ENCODE data around the gene GLP2R.

Gene GLP2R

DNA sequence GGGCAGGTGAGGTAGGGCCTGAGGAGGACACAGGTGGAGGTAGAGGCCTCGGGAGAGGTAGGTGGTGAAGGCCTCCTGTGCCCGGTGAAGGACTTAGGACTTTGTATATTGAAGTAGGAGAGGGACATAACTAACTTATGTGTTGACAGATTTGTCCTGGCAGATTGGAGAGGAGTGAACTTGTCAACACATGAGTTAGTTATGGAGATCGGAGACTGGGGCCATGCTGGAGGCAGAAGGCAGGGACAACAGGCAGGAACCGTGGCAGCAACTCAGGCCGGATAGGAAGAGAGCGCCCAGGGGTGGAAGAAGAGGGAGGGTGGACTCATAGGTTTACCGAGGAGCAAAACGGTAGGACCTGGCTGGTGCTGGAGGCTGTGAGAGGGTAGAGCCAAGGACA lies 18.4 kb downstream of the GLP2R start:
- Histone ChIP-seq H3K36me3 (ENCODE audit: low read depth) (no peaks in the 10 kb centered on the region), H3K27me3 (ENCODE audit: insufficient read depth, poor library complexity, severe bottlenecking) (no peaks in the 10 kb centered on the region), H3K4me3 (ENCODE audit: severe bottlenecking) (no peak overlapping the region), H3K4me1 (ENCODE audit: insufficient read depth, poor library complexity, severe bottlenecking) (no peaks in the 10 kb centered on the region), H3K9me3 (ENCODE audit: severe bottlenecking) (no peaks in the 10 kb centered on the region), H3K27ac (ENCODE audit: poor library complexity, severe bottlenecking) (no peak overlapping the region)
- TF ChIP-seq, protein P1, sequence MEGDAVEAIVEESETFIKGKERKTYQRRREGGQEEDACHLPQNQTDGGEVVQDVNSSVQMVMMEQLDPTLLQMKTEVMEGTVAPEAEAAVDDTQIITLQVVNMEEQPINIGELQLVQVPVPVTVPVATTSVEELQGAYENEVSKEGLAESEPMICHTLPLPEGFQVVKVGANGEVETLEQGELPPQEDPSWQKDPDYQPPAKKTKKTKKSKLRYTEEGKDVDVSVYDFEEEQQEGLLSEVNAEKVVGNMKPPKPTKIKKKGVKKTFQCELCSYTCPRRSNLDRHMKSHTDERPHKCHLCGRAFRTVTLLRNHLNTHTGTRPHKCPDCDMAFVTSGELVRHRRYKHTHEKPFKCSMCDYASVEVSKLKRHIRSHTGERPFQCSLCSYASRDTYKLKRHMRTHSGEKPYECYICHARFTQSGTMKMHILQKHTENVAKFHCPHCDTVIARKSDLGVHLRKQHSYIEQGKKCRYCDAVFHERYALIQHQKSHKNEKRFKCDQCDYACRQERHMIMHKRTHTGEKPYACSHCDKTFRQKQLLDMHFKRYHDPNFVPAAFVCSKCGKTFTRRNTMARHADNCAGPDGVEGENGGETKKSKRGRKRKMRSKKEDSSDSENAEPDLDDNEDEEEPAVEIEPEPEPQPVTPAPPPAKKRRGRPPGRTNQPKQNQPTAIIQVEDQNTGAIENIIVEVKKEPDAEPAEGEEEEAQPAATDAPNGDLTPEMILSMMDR (IDR thresholded peaks at IDR 0.05; ENCODE audit: poor library complexity, severe bottlenecking) = no peak
- DNase-seq (ENCODE audit: low spot score) (no peak), ATAC-seq (ENCODE audit: low read depth) (no peak)

DNA sequence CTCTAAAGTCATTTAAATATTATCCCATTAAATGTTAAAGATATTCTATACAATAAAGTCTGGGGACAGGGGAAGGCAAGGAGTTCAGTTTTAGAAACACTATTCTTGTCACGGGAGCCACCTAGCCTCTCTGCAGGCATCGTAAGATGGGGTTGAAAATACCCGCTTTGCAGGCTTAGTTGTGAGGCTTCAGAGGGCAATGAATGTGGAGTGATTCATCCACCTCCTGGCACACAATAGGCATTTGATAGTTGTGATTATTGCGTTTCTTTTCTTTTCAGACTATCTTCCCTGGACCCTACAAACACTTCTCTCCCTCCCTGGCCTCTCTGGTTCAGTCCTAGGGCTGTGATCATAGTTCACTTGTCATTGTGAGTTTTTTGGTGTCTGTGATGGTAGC lies 19.6 kb downstream of the GLP2R start:
- TF ChIP-seq, protein P1 (IDR thresholded peaks at IDR 0.05; ENCODE audit: poor library complexity, severe bottlenecking) = no peak
- no peak for ATAC-seq (ENCODE audit: low read depth)

DNA sequence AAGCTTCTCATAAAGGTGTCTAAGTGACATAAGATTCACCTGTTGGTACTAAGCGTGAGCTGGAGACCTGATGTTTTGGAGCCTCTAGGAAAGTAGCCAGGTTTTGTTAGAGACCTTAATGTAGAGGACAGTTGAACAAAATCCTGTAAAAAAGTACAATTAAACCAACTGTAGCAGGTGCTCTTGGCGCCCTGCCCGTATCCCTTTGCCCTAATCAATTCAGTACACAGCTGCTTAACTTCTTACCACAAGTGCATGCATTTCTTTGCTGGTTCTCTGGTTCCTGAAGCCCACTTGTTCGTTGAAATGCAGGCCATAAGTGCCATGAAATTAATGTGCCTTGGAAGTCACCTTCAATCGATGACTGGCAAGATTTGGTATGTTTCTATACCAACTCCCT lies 24.4 kb downstream of the GLP2R start:
- H3K27me3 ChIP-seq (ENCODE audit: insufficient read depth, poor library complexity, severe bottlenecking) = no peaks in the 10 kb centered on the region
- ATAC-seq (ENCODE audit: low read depth) = no peak
- TF ChIP-seq, protein P1 (IDR thresholded peaks at IDR 0.05; ENCODE audit: poor library complexity, severe bottlenecking) = no peak
- DNase-seq (ENCODE audit: low spot score) = no peak
- no peaks in the 10 kb centered on the region for H3K4me1 ChIP-seq (ENCODE audit: insufficient read depth, poor library complexity, severe bottlenecking)
- H3K36me3 ChIP-seq (ENCODE audit: low read depth) = no peaks in the 10 kb centered on the region
- no peaks in the 10 kb centered on the region for H3K9me3 ChIP-seq (ENCODE audit: severe bottlenecking)
- no peak overlapping the region for H3K27ac ChIP-seq (ENCODE audit: poor library complexity, severe bottlenecking)
- H3K4me3 ChIP-seq (ENCODE audit: severe bottlenecking) = no peak overlapping the region

More for the DNA sequence above, 19.6 kb downstream of the GLP2R start:
- Histone ChIP-seq H3K36me3 (ENCODE audit: low read depth) (no peaks in the 10 kb centered on the region), H3K4me1 (ENCODE audit: insufficient read depth, poor library complexity, severe bottlenecking) (no peaks in the 10 kb centered on the region), H3K27me3 (ENCODE audit: insufficient read depth, poor library complexity, severe bottlenecking) (no peaks in the 10 kb centered on the region), H3K27ac (ENCODE audit: poor library complexity, severe bottlenecking) (no peak overlapping the region), H3K4me3 (ENCODE audit: severe bottlenecking) (no peak overlapping the region), H3K9me3 (ENCODE audit: severe bottlenecking) (no peaks in the 10 kb centered on the region)
- no peak for DNase-seq (ENCODE audit: low spot score)

GRCh38 chr17:9854255-9854654 lies 28.5 kb downstream of the GLP2R start:
- ATAC-seq (ENCODE audit: low read depth) = no peak
- TF ChIP-seq, protein P1 (IDR thresholded peaks at IDR 0.05; ENCODE audit: poor library complexity, severe bottlenecking) = no peak
- Histone ChIP-seq H3K36me3 (ENCODE audit: low read depth) (no peaks in the 10 kb centered on the region), H3K4me1 (ENCODE audit: insufficient read depth, poor library complexity, severe bottlenecking) (no peaks in the 10 kb centered on the region), H3K27ac (ENCODE audit: poor library complexity, severe bottlenecking) (no peak overlapping the region), H3K4me3 (ENCODE audit: severe bottlenecking) (no peak overlapping the region), H3K9me3 (ENCODE audit: severe bottlenecking) (no peaks in the 10 kb centered on the region), H3K27me3 (ENCODE audit: insufficient read depth, poor library complexity, severe bottlenecking) (no peaks in the 10 kb centered on the region)
- no peak for DNase-seq (ENCODE audit: low spot score)

DNA sequence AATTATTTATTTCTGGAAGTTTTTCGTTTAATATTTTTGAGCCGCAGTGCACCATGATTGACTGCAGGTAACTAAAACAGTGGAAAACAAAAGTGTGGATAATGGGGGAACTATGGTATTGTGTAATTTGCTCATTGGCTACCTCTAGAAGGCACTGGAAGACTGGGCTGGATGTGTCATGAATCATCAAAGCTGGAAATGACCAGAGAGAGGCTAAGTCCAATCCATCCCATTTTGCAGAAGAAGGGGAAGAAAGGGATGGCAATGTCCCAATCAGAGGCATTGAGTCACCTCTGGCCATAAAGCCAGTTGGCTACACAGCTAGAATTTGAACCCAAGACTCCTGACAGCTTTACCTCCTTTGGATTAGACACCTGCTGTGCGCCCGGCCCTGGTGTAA lies 29.3 kb downstream of the GLP2R start:
- no peak for DNase-seq (ENCODE audit: low spot score)
- no peak for ATAC-seq (ENCODE audit: low read depth)
- H3K27me3 ChIP-seq (ENCODE audit: insufficient read depth, poor library complexity, severe bottlenecking) = no peaks in the 10 kb centered on the region
- no peak overlapping the region for H3K27ac ChIP-seq (ENCODE audit: poor library complexity, severe bottlenecking)
- H3K4me1 ChIP-seq (ENCODE audit: insufficient read depth, poor library complexity, severe bottlenecking) = no peaks in the 10 kb centered on the region
- no peak overlapping the region for H3K4me3 ChIP-seq (ENCODE audit: severe bottlenecking)
- H3K36me3 ChIP-seq (ENCODE audit: low read depth) = no peaks in the 10 kb centered on the region
- TF ChIP-seq, protein P1 (IDR thresholded peaks at IDR 0.05; ENCODE audit: poor library complexity, severe bottlenecking) = no peak
- H3K9me3 ChIP-seq (ENCODE audit: severe bottlenecking) = no peaks in the 10 kb centered on the region
